ENCODE results near the gene FOXA1. TPM values are rescaled to one million over a fixed set of nuclear protein-coding genes. Genes with fewer than 3 reads are reported as not detected.

FOXA1 gene
- not detected in 2 replicates for total RNA-seq

- peak in 1 of 2 donors; percentile 33 for DNase-seq (ENCODE audit: low read depth in 2 of 2)
Observed at GRCh38 chr14:37594971-37595808, at the start of gene FOXA1, which contains the start of gene TTC6. Gene FOXA1 (minus strand): TSS chr14:37595249. CDS start chr14:37594972, 277 bp downstream. Gene TTC6 (plus strand): TSS chr14:37595629. CDS start chr14:37622065, 26,436 bp downstream.

DNA sequence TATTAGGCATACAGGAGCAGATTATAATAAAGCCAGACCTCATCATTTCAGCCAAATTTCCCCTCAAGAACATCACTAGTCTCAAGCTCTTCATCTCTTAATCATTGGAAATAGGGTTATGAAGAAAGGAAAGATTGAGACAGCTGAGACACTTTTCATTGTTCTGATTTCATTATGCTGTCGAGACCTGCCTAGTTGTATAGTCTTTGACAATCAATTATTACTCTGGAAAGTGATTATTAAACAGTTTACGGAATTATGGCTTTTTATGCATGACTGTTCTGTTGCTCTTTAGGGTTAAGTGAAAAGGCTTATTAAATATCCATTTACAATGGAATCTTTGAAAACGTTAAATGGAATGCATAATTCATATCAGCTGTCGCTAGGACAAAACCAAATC lies 48.7 kb upstream of the FOXA1 start:
- DNase-seq (ENCODE audit: low read depth in 2 of 2): no peak

- no peak for DNase-seq (ENCODE audit: low read depth in 2 of 2)
Observed at GRCh38 chr14:37642125-37642524, 47.1 kb upstream of the FOXA1 start.

DNA sequence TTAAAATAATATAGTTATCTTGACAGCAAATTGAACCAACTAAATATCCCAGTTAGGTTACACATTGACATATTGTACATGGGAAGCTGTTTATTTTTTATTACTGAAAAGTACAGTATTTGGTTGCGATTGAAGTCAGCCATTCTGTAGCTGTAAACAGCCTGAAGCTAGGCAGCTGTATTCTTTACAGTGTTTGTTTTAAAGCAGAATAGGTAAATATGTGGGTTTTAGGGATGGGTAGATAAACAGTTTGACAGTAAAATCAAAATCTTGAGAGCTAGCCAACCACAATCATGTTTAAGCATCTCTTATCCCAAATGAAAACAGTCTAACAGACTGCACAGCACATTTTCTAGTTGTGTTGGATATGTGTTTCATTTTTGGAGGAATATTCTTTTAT lies 46.1 kb upstream of the FOXA1 start:
- DNase-seq (ENCODE audit: low read depth in 2 of 2): no peak

DNA sequence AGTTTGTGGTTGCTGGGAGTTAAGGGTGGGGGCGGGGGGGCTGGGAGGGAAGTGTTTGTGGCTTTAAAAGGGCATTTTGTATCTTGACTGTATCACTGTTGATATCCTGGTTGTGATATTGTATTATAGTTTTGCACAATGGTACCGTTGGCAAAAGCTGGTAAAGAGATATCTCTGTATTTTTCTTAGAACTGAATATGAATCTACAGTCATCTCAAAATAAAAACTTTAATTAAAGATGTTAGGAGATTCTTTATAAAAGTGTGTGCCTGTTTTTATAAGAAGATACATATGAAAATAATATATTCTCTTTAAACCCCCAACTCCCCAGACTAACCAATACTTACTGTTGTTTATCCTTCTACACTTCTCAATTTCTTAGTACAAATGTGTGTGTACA lies 43.5 kb upstream of the FOXA1 start:
- DNase-seq (ENCODE audit: low read depth in 2 of 2): no peak

- DNase-seq (ENCODE audit: low read depth in 2 of 2): no peak
Observed at GRCh38 chr14:37637341-37637740, 42.3 kb upstream of the FOXA1 start.

- no peak for DNase-seq (ENCODE audit: low read depth in 2 of 2)
Observed at GRCh38 chr14:37625597-37626595, 30.8 kb upstream of the FOXA1 start.

DNA sequence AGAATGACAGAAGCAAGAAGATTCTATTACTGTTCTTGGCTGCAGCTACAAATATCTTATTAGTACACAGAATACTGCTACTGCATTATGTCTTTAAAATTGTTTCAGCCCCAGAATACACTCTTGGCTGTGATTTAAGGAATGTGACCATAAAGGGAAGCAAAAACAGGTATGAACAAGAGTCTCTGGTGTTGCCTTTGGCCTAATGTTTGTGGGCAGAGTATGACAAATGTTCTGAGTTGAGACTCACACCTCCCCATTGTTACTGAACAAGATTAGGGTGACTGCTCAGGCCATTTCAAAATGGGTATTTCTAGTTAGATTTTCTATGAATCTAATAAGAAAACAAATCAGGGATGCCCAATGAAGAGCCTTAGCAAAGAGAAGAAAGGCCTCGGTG lies 28.9 kb upstream of the FOXA1 start:
- DNase-seq (ENCODE audit: low read depth in 2 of 2): no peak

DNA sequence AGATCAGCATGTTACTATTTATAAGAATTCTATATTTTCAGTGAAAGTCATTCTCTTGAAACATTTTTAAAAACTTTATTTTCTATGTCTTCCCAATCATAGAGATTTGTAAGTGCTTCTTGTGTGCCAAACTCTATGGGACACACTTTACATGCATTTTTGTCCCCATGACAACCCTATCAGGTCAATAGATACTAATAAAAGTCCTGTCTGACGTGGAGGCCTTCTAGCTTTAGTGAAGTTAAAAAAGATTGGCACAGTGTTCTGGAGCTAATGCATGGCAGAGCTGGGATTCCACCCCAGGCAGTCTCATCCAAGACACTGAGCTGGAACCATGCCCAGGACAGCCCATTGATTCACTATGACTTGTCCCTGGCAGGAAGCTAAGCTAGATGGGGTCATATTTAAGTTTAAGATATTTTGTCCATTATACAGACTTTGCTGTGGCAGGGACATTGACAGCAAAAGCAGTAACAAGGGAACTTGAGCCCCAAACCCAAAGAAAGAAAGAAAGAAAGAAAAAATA lies 28.4 kb upstream of the FOXA1 start:
- DNase-seq (ENCODE audit: low read depth in 2 of 2): peak in 1 of 2 donors; percentile 31

DNA sequence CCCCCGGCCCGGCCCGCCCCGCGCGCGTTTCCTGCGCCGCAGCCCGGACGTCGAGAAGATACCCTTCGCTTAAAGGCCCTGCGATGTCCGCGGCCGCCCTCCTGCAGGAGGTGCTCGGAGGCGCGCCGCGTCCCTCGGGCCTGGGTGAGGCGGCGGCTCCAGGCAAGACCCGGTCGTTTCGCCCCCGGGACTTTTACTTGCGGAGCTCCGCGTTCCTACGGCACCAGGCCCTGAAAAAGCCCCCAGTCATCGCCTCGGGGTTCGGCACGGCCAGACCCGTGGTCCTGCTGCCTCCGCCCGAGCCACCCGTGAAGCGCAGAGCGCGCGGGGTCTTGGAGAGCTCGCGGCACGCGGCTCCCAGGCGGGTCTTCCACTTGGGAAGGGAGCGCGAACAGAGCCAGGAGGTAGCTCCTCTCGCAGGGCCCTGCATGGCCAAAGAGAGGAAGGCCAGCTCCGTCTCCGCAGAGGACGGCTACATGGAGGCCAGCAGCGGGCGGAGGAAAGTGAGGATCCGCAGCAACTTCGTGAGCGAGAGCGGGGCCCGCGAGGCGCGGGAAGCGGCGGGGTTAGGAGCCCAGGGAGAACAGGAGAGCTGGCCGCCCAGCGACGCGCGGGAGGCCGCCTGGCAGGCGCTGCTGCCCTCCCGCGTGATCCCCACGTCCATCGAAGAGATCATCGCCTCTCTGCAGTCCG lies 27.3 kb upstream of the FOXA1 start:
- peak in 1 of 2 donors; percentile 38 for DNase-seq (ENCODE audit: low read depth in 2 of 2)

DNA sequence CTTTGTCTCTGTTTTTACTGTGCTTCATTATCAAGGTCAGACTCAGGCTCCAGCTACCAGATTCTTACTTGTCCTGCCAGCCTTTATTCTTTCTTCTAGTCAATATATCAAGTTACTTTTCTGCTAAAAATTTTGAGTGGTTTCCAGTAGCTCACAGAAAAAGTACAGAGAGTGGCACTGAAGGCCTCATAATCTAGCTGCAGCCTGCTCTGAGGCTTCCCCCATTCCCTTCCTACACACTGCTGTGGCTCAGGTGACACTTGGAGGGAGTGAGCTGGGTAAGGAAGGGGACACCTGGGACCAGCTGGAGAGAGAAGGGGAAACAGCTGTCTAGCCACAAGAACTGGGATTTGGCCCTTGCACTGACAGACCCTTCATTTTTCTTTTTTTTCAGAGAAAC lies 25.8 kb upstream of the FOXA1 start:
- DNase-seq (ENCODE audit: low read depth in 2 of 2): no peak

DNA sequence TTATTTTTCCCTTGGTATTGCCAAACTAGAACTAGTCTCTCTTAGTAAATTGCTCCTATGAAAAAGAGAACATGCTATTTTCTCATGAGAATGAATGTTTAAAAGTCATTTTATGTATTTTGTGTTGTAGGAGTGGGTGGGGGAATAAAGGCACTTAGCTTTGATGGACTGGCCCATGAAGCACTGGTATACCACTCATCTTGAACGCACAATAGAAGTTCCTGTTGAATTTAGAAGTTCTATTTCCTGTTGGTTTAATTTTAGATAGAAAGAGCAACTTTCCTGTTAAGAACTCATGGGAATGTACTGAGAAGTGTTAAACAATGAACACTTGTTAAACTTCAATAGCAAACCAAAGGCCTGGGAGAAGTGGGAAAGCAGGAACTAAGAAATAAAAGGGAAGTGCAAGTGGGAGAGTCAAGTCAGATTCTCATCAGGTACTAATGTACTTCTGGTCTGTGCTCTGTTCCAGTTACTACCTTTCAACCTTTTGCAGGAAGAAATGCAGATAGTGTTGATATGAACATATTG lies 23.5 kb upstream of the FOXA1 start:
- DNase-seq (ENCODE audit: low read depth in 2 of 2): no peak

DNA sequence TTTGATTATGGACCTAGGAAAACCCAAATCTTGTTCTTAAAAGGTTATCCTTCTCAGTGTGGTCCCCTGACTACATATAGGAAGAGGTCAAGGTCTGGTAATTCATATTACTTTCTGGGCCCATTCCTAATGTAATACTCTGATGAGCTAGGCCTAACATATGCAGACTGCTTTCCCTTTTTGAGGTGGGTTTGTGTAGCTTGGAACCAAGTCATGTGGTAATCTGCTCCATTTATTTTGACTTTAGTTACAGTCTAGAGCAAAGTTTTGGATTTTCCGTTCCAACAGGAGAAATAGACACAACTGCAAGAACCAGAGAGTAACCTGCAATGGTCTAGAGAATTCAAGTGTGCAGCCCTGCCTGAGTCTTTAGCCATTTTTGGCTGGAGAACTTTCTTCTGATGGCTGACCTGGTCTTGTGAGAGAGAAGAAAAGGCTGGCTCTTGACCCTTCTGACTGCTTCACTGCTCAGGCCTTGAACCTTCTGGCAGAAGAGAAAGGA lies 22.9 kb upstream of the FOXA1 start:
- no peak for DNase-seq (ENCODE audit: low read depth in 2 of 2)

DNA sequence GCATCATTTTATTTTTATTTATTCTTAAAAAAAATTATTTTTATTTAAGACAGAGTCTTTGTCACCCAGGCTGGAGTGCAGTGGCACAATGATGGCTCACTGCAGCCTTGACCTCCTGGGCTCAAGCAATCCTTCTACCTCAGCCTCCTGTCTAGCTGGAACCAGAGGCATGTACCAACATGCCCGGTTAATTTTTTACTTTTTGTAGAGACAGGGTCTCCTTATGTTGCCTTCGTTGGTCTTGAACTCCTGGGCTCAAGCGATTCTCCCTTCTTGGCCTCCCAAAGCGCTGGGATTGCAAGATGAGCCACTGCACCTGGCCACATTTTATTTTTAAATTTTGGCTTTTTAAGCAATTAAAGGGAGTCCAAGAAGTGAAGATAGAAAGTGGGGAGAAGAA lies 21.8 kb upstream of the FOXA1 start:
- no peak for DNase-seq (ENCODE audit: low read depth in 2 of 2)

DNA sequence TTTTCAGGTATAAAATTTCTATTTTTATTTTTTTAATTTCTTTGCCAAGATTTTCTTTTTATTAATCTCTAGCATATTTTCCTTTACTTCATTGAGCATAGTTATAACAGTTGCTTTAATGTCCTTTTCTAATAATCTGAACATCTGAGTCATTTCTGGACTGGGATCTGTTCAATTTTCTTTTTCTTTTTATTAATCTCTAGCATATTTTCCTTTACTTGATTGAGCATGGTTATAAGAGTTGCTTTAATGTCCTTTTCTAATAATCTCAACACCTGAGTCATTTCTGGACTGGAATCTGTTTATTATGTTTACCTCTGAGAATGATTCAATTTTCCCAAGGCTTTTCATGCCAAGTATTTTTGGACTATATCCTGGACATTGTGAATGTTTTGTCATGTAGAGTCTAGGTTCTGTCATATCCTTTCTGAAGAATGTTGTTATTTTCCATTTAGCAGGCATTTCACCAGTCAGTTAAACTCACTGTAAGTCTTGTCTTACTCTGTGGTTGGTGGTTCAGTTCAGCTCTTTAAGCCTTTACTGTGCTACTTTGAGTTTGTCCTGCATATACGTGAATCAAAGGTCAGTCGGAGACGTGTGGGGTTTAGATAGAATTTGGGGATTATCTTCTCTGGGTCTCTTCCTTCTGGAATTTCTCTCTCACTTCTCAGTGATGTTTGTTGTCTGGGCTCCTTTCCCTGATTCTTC lies 20.7 kb upstream of the FOXA1 start:
- no peak for DNase-seq (ENCODE audit: low read depth in 2 of 2)

DNA sequence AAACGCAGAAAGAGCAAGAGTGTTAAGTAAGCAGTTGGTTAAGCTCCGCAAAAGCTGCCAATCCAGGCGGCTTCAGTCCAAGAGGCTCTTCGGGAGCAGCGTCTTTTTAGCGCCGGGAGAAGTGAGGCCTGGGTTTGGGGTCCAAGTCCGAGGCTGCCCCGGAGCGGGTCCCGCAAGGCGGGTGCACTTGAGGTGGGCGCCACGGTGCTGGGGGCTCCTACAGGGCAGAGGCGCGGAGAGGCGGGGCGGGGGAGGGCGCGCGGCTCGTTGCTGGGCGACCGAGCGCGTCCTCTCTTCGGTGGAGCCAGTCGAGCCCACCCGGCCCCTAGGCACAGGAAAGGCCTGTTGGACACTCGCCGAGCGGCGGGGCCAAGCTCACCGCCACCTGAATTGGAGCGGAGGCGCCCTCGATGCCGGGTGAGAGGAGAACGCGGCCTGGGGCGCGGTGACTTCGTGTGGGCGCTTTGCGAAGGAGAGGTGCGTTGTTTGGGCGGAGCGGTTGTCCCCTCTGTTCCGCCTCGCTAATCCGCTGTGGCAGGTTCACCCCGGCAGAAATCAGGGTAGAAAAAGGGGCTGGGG lies 16.0 kb upstream of the FOXA1 start:
- no peak for DNase-seq (ENCODE audit: low read depth in 2 of 2)

- DNase-seq (ENCODE audit: low read depth in 2 of 2): no peak
Observed at GRCh38 chr14:37608649-37609048, 13.6 kb upstream of the FOXA1 start.

DNA sequence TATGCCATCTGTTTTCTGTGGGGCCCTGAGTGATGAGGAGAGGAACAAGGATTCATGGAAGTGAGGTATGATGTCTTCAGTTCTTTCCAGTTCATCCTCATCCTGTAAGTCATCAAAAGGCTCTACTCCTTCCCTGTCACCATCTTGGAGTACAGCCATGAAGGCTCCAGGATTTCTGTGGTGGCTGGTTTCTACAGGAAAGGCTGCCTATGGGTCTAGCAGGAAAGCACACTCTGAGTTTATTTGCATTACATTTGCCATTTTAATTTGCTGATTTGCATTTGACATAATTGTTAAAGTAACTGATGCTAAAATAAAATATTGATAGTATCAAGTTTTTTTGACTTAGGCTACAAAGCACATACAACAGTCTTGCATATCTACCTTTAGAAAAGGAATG lies 11.6 kb upstream of the FOXA1 start:
- no peak for DNase-seq (ENCODE audit: low read depth in 2 of 2)

DNA sequence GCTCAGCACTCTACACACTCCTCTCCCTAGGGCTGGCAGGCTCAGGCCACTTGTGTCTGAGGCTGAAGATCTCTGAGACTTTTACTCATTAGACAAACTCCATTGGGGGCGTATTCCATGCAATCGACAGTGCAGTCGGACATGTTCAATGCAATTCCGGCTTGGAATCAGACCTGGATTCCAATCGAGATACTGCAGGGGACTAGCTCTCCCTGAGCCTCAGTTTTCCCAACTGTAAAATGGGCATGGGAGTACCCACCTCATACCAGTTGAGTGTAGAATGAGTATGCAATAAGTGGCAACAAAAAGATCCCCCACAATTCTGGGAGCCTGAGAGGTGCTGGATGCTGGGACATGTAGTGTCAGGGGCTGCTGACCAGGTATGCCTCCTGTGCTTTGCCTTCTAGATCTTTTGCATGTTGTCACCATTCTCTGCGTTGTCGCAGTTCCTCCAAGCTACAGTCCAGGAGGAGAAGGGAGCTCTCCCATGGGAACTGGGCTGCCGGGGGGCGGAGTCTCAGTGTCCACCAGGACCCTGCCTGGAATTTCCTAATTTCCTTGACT lies 8.7 kb upstream of the FOXA1 start:
- DNase-seq (ENCODE audit: low read depth in 2 of 2): no peak
